ENCODE results near the gene PSMD2.

GRCh38 chr3:184320104-184320445 lies 21.0 kb downstream of the PSMD2 start:
- TF ChIP-seq CTCF (IDR thresholded peaks at IDR 0.05) (peak in 2 of 4 experiments; percentile 17 to 19), POLR2AphosphoS5 (IDR thresholded peaks at IDR 0.05) (peak; percentile 88)
